ENCODE measurements around the gene UNC5CL.

DNA sequence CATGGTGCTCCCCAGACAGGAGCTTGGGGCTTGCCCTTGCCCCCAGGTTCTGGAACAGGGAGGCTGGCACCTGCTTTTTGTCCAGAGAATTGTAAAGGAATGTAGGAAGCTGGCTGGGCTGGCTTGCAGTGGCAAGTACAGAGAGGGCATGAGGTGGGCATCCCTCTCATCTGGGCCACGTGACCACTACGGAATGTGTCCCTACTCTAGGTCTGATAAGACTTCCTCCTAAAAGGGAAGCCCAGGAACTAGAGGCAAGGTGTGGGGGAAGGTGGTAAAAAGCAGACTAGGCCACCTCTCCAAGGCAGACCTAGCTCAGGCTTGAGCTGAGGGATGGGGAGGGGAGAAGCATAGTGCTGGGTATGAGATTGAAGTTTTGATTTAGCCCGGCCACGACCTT, 38.8 kb downstream of the UNC5CL start:
- TF ChIP-seq MAZ (IDR thresholded peaks at IDR 0.05; ENCODE audit: borderline replicate concordance, low read depth, low read length) (no peak), POLR2A (IDR thresholded peaks at IDR 0.05; ENCODE audit: low read depth, low read length) (no peak), NFE2L2 (IDR thresholded peaks at IDR 0.05; ENCODE audit: low read depth, low read length) (no peak), MXI1 (IDR thresholded peaks at IDR 0.05; ENCODE audit: borderline replicate concordance, low read depth, low read length) (no peak)
- TF ChIP-seq, protein P1, sequence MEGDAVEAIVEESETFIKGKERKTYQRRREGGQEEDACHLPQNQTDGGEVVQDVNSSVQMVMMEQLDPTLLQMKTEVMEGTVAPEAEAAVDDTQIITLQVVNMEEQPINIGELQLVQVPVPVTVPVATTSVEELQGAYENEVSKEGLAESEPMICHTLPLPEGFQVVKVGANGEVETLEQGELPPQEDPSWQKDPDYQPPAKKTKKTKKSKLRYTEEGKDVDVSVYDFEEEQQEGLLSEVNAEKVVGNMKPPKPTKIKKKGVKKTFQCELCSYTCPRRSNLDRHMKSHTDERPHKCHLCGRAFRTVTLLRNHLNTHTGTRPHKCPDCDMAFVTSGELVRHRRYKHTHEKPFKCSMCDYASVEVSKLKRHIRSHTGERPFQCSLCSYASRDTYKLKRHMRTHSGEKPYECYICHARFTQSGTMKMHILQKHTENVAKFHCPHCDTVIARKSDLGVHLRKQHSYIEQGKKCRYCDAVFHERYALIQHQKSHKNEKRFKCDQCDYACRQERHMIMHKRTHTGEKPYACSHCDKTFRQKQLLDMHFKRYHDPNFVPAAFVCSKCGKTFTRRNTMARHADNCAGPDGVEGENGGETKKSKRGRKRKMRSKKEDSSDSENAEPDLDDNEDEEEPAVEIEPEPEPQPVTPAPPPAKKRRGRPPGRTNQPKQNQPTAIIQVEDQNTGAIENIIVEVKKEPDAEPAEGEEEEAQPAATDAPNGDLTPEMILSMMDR (conservative IDR thresholded peaks at IDR 0.05; ENCODE audit: low read depth, low read length), result no peak
- TF ChIP-seq, protein P2, sequence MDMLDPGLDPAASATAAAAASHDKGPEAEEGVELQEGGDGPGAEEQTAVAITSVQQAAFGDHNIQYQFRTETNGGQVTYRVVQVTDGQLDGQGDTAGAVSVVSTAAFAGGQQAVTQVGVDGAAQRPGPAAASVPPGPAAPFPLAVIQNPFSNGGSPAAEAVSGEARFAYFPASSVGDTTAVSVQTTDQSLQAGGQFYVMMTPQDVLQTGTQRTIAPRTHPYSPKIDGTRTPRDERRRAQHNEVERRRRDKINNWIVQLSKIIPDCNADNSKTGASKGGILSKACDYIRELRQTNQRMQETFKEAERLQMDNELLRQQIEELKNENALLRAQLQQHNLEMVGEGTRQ (IDR thresholded peaks at IDR 0.05; ENCODE audit: low read depth, low read length), result no peak

Measured in IMR-90 (cell line).